ENCODE results near the gene AFAP1L2.

The AFAP1L2 gene

DNA sequence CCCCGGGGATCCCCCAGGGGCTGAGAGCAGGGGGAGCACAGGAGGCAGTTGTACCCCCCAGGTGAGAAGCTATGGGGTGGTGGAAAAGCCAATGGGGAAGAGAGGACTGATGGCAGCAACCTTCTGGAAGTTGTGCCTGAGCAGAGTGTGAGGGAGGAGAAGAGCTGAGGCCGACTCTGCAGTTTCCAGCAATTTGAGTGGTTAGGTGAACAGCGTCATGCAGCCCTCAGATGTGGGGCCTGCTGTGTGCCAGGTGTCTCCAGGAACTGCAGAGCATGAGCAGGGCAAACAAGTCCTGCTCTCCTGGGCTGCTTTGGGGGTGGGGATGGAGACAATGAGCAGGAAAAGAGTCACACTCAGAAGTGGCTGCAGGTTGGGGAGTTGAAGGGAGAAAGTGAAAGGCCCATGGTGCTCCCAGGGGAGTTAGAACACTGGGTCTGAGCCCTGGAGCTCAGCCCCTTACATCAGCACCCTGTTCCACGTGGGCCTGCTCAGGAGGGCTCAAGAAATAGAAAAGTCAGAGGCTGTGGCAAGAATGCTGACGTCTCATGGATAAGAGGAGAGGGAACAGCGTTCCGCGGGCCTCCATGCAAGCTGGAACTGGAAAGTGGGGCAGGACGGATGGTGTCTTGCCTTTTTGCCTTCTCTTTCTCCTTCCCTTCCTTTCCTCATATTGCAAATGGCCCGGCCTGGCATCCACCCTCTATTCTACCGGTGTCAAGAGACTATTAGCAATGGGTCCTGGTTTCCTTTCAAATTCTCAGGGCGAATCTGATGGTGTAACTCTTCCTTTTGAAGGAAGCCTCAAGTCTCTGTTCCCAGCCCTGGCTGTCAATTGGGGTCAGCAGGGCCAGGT, 4.0 kb upstream of the AFAP1L2 start:
- DNase-seq: no peak

GRCh38 chr10:114406455-114406854, 2.2 kb upstream of the AFAP1L2 start:
- no peak for DNase-seq

DNA sequence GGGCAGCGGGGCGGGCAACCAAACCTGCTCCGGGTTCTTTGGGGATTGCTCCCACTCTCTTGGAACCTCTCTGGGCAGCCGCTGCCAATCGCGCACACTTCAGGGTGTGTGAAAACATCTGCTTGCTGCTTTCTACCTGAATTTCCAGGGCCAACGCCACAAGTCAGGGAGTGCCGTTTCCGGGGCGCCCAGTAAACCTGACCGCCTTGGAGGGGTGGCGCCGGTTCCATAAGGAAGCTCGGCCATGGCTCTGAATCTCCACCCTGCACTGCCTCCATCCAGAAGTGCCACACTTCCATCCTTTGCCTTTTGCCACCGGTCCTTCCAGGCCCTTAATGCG, 679 bp upstream of the AFAP1L2 start:
- no peak for DNase-seq

- no peak for DNase-seq
Measured at GRCh38 chr10:114403541-114404161, 651 bp downstream of the AFAP1L2 start.

- DNase-seq: no peak
Measured at GRCh38 chr10:114402871-114403540, 1.3 kb downstream of the AFAP1L2 start.

DNA sequence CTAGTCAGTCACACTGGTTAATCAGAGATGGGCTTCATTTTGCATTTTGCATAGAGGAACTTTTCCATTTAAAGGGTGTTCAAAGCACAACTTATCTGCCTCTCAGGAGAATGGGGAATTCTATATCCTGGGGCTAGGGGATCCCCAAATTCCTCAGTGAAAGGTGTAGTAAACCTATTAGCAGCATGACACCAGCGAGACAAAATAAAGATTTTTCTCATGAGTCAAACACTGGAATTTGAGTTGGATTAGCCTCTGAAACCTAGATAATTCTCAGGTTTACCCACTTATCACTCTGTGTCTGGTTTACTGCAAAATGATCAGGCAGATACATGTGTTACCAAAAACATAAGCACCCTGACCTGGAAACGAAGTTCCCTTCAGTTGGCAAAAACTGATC, 2.1 kb downstream of the AFAP1L2 start:
- no peak for DNase-seq

DNA sequence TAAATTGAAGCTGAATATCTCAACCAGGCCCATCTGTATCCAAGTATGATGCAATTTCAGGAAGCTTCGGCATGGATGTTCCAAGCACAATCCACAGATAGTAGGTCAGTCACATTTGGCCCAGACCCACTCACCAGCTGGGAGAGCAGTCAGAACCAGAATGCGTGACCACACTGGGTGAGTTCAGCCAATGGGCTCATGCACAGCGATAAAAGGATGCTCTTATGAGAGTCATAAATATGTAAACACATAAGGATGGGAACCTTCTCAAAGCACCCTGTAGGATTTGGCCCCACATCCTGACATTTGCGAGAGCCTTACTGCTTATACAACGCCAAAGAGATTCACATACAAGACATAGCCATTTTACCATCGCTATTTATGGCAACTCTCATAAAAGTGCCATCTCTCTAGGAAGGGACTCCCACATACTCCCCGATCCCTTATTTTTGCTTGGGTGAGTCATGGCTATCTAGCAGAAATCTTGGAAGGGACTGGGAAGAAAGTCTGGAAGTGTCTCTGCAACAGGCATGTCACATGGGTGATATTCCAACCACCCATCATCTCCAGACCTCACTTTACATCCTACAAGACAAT, 3.0 kb downstream of the AFAP1L2 start:
- peak in 1 of 2 donors; percentile 59 for DNase-seq

DNA sequence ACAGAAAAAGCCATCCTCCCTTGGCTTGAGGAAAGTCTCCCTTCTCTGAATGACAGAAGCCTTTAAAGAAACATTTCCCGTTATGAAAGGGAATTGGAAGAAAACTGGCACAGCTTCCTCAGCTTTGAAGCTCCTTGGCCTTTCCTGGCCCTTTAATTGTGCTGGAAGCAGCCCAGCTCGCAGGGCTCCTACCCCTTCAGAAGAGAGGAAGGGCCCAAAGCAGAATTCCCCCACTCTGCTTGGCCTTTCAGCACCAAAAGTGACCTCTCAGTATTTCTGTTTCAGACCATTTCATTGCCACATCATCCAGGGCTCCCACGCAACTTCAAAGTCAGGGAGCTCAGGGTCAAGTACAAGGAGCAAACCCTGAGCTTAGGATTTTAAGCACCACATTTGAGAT, 4.2 kb downstream of the AFAP1L2 start:
- no peak for DNase-seq

GRCh38 chr10:114399576-114399975, 4.7 kb downstream of the AFAP1L2 start:
- no peak for DNase-seq

- DNase-seq: no peak
Measured at GRCh38 chr10:114398587-114399331, 5.5 kb downstream of the AFAP1L2 start.

GRCh38 chr10:114397651-114398145, 6.6 kb downstream of the AFAP1L2 start:
- DNase-seq: no peak

DNA sequence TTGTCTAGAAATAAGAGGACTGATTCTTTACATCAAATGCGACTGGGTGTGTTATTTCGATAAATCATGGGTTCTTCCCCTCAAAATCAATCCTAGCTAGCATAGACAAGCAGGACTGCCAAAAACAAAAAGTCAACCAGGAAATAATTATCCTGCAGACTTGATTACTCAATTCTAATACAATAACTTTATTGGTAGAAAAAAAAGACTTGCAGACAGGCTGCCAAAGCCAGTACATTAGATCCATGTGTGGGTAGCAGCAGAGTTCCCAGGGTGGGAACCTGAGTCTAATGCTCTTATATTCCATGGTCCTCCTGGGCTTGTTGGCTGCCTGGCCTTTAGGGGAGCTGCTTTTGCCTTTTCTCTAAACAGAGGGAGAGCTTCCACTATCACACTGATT, 7.8 kb downstream of the AFAP1L2 start:
- no peak for DNase-seq

GRCh38 chr10:114395366-114396022, 8.8 kb downstream of the AFAP1L2 start:
- peak in 1 of 2 donors; percentile 7 for DNase-seq

DNA sequence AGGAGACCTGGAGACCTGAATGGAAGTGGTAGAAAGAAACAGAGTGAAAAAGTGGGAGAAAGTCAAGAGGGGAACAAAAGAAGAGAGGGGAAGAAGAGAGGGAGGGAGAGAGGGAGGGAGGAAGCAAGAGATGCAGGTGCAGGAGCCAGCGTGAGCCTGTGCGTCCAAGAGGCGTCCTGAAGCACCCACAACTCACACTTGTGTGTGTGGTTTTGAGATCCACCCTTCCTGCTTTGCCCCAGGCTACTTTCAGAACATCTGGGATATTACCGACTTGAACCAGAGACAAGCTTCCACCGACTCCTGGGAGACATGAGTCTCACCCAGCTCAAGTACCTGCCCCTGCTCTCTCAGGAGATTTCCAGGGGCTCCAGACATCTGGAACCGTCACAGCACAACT, 9.8 kb downstream of the AFAP1L2 start:
- no peak for DNase-seq

DNA sequence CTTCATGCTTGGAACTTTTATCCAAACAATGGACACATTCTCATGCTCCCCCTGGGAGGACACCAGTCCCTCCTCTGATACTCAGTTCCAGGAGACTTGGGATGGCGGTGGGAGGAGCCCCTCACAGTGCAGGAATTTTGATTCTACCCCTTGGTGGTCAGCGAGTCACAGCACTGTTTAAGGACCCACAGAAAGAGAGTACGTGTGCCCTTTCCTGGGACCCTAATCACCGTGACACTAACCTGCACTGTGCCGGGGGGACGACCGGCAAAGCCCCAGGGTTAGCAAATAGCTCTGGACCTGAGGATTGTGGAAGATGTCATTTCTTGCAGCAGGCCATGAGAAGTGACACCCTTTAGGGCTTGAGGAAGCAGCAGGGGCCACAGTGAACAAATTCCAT, 10.4 kb downstream of the AFAP1L2 start:
- DNase-seq: no peak

- no peak for DNase-seq
Measured at GRCh38 chr10:114393482-114393881, 10.8 kb downstream of the AFAP1L2 start.

GRCh38 chr10:114392112-114392835, 12.0 kb downstream of the AFAP1L2 start:
- DNase-seq: no peak

- no peak for DNase-seq
Measured at GRCh38 chr10:114391599-114391998, 12.7 kb downstream of the AFAP1L2 start.

DNA sequence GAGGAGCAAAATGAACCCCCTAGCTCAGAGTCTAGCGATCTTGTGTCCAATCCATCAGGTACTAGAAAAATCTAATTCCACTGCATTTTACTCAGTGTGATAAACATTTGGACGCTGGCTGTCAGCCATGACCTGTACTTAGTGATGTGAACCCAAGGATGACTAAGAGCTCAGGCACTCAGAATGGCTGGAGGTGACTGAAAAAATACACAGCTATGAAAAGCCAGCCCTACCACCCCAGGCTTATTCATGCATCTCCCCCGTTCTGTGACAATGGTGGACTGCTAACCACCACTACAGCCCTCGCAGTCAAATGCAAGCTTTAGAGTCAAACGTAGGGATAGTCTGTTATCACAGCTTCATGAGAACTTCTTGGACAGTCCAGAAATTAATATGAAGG, 14.9 kb downstream of the AFAP1L2 start:
- no peak for DNase-seq

DNA sequence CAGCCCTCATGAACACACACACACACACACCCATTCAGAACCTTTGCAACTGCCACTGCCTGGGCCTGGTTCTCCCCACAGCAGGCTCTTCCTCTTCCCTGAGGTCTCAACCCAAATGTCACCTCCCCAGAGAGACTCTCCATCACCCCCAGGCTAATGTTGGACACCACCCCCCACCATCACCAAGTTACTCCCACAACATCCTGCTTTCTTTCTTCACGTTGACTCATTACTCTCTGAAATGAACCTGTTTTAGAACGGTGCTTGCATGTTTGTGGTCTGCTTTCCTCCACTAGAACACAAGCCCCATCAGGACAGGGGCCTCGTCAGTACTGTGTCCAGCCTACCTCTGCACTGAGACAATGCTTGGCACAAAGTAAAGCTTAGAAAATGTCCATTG, 16.0 kb downstream of the AFAP1L2 start:
- DNase-seq: no peak

- DNase-seq: no peak
Measured at GRCh38 chr10:114387784-114388183, 16.5 kb downstream of the AFAP1L2 start.
